Panc1 (cell line): ENCODE results near the gene SRC. TPM values are rescaled to one million over a fixed set of nuclear protein-coding genes. Genes with fewer than 3 reads are reported as not detected.

Experiments used
- ATAC-seq: fragments of 200-7000 bp; cut with Tn5 transposase; 2 replicates; pipeline ENCODE4 v1.9.1; 2020; ENCODE audit warnings: mild to moderate bottlenecking, moderate library complexity
- BruUV-seq: library from RNA; stranded (reverse); fragments of 400-500 nt; replicated peaks from 2 replicates; lab custom pipeline; 2021; lab: Mats Ljungman, UMichigan
- CTCF ChIA-PET: fragments of 300-600 bp; sonication (Branson Sonifier 250); formaldehyde crosslinking; loops from one replicate; lab custom pipeline; 2022; ENCODE audit warnings: antibody characterized with exemption; lab: Charles Lee
- POLR2A ChIA-PET: fragments of 300-600 bp; sonication (Branson Sonifier 250); formaldehyde crosslinking; loops from one replicate; lab custom pipeline; 2022; ENCODE audit warnings: antibody characterized with exemption; lab: Charles Lee
- DNase-seq: peaks from one replicate; pipeline ENCODE4 v3.0.0-alpha.2; 2010; ENCODE audit warnings: low read depth, low spot score
- H3K27ac ChIP-seq: 2 replicates; pipeline ENCODE4 v1.5.1; 2011; ENCODE audit warnings: mild to moderate bottlenecking, low read length, inconsistent platforms
- H3K27me3 ChIP-seq: fragments of 200-500 bp; sonication (Bioruptor generic); 2 replicates; pipeline ENCODE4 v1.6.0; 2014; ENCODE audit warnings: low read length, inconsistent platforms; ENCODE audit not compliant: control insufficient read depth, insufficient read depth
- H3K36me3 ChIP-seq: fragments of 200-500 bp; sonication (Bioruptor generic); 2 replicates; pipeline ENCODE4 v1.5.1; 2014; ENCODE audit warnings: inconsistent platforms, mild to moderate bottlenecking, low read length, moderate library complexity; ENCODE audit not compliant: control insufficient read depth, insufficient read depth
- H3K4me1 ChIP-seq: 2 replicates; pipeline ENCODE4 v1.5.1; 2011; ENCODE audit warnings: inconsistent platforms, mild to moderate bottlenecking, low read length, moderate library complexity; ENCODE audit not compliant: control insufficient read depth, insufficient read depth
- H3K4me3 ChIP-seq, 2 experiments: 2 replicates each; pipeline ENCODE4 v1.5.1; 2011 to 2012; ENCODE audit warnings: low read depth in 2 of 2, low read length in 2 of 2, mild to moderate bottlenecking in 2 of 2, inconsistent platforms in 1 of 2, moderate library complexity in 1 of 2
- H3K9me3 ChIP-seq: fragments of 200-500 bp; sonication (Bioruptor generic); 2 replicates; pipeline ENCODE4 v1.5.1; 2014; ENCODE audit warnings: low read depth, mild to moderate bottlenecking, inconsistent platforms, low read length, moderate library complexity; ENCODE audit not compliant: control insufficient read depth, insufficient read depth
- CTCF ChIP-seq: fragments of 450-650 bp; IDR thresholded peaks from 2 replicates; pipeline ENCODE4 v1.5.1; 2017; ENCODE audit warnings: mild to moderate bottlenecking
- POLR2AphosphoS5 ChIP-seq: IDR thresholded peaks from 2 replicates; pipeline ENCODE4 v1.6.1; 2012; ENCODE audit warnings: mild to moderate bottlenecking, low read depth, low read length, moderate library complexity
- REST ChIP-seq, 2 experiments: IDR thresholded peaks; 2 replicates each; pipeline ENCODE4 v1.6.1; 2011 to 2012; ENCODE audit warnings: low read depth in 2 of 2, control low read depth in 1 of 2, low read length in 1 of 2, mild to moderate bottlenecking in 1 of 2, moderate library complexity in 1 of 2; ENCODE audit not compliant: insufficient read depth in 1 of 2
- SIN3A ChIP-seq: IDR thresholded peaks from 2 replicates; pipeline ENCODE4 v1.6.1; 2012; ENCODE audit warnings: low read depth, mild to moderate bottlenecking, low read length, moderate library complexity, borderline replicate concordance; ENCODE audit not compliant: insufficient read depth
- TCF7L2 ChIP-seq: IDR thresholded peaks from 2 replicates; pipeline ENCODE4 v1.6.1; 2011; ENCODE audit warnings: mild to moderate bottlenecking, low read depth, low read length, inconsistent platforms
- in situ Hi-C: cut with HindIII; loops from 2 replicates; pipeline ENCODE4 v1.10.0; 2016; ENCODE audit warnings: low sequenced_read_pairs, low pct_unique_long_range_greater_than_20kb
- intact Hi-C: fragments of 100-400 bp; cut with micrococcal nuclease; formaldehyde crosslinking; loops from one replicate; pipeline ENCODE4 v1.10.0; 2022; ENCODE audit not compliant: unreplicated experiment
- total RNA-seq: library from RNA; stranded (reverse); gene quantifications from one replicate; pipeline ENCODE4 v1.2.1, GENCODE V29; 2021; ENCODE audit not compliant: unreplicated experiment

The SRC gene
- total RNA-seq, 1 experiment from 2014 or later = 24.9 TPM

GRCh38 chr20:37407573-37408002, 61.6 kb downstream of the SRC start:
- H3K36me3 ChIP-seq = no peaks in the 10 kb centered on the region

More at GRCh38 chr20:37407573-37408002, 61.6 kb downstream of the SRC start:
- Histone ChIP-seq H3K27ac (no peak overlapping the region), H3K27me3 (no peaks in the 10 kb centered on the region), H3K4me1 (peaks cover 10% of the 10 kb centered on the region), H3K4me3 (no peak overlapping the region), H3K9me3 (no peaks in the 10 kb centered on the region)
- ChIA-PET POLR2A (no interaction called here), CTCF (interaction anchor here (0.7 kb wide), 1 partner anchor 452 kb away, joined by 3 read pairs; no protein-coding TSS in a partner anchor)
- in situ Hi-C loops (no loop called here), intact Hi-C loops (loop anchor here (5.0 kb wide), 1 partner anchor 120 kb away; the partner anchor contains the start of gene BLCAP)
- BruUV-seq = no TSS peak
- DNase-seq = no peak
- no peak for ATAC-seq
- TF ChIP-seq TCF7L2 (no peak), CTCF (no peak), SIN3A (no peak), REST (IDR thresholded peaks at IDR 0.05; ENCODE audit: insufficient read depth in 1 of 2, low read depth in 2 of 2, low read length in 1 of 2) (no peak), POLR2AphosphoS5 (no peak)
